GM23338 (cell line): Measurements from ENCODE around the gene GBX1.

Source experiments
- CREB1 ChIP-seq: fragments of 250-450 bp; sonication (Bioruptor Pico); IDR thresholded peaks from 2 replicates; pipeline ENCODE4 v1.5.0; 2020; ENCODE audit warnings: low read depth, mild to moderate bottlenecking, moderate library complexity
- CTCF ChIP-seq, 2 experiments: fragments of 200-600 bp in 1 of 2; sonication (generic) in 1 of 2; conservative IDR thresholded peaks; 2 replicates each; pipeline versions ENCODE4 v1.5.1 to v1.6.1; 2016 to 2017; ENCODE audit warnings: antibody characterized with exemption in 2 of 2, low read depth in 2 of 2, mild to moderate bottlenecking in 2 of 2, moderate library complexity in 1 of 2
- EZH2phosphoT487 ChIP-seq: fragments of 200-600 bp; sonication (generic); IDR thresholded peaks from one replicate; pipeline ENCODE4 v1.8.1; 2018; ENCODE audit warnings: antibody characterized with exemption; ENCODE audit not compliant: unreplicated experiment
- POLR2AphosphoS5 ChIP-seq: IDR thresholded peaks from 2 replicates; pipeline ENCODE4 v1.6.1; 2016; ENCODE audit warnings: antibody characterized with exemption, low read depth
- REST ChIP-seq: IDR thresholded peaks from one replicate; pipeline ENCODE4 v1.6.1; 2018; ENCODE audit warnings: antibody characterized with exemption; ENCODE audit not compliant: unreplicated experiment
- STAT1 ChIP-seq: IDR thresholded peaks from one replicate; pipeline ENCODE4 v1.6.1; 2016; ENCODE audit warnings: antibody characterized with exemption; ENCODE audit not compliant: unreplicated experiment
- TF ChIP-seq, protein P1 (sequence below): IDR thresholded peaks from 2 replicates; pipeline ENCODE4 v1.6.1; 2016; ENCODE audit warnings: antibody characterized with exemption

DNA sequence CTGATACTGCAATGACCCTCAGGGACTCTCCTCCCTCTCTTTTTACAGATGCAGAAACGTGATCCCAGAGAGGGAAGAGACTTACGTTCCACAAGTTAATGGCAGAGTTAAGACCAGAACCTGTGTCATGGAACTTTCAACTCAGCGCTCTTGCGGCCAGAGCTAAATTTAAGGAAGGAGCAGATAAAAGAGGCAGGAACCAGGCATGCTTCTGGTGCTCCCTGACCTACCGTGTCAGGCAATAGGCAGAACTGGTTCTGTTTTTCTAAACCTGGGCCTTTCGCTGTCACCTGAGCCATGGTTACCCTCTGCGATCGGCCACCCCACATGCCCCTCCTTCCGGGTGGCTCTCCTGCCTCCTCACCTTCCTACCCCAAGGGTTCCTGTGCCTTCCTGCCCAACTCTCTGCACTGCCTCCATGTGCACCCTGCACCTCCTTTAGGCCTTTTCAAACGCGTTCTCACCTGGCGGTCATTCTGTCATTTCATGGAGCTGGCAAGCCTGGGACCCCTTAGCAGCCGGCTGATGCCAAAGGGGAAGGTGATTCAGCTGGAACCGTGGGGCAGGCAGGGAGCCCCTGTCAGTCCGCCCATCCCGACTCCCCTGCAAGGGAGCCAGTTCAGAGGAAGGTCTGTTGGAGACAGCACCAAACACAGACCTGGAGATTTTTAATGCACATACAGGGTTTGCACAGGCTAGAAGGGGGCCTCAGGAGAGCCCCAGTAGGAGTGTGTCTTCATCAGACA is 7.7 kb upstream of the GBX1 start:
- TF ChIP-seq CTCF (conservative IDR thresholded peaks at IDR 0.05; ENCODE audit: low read depth in 2 of 2) (no peak), REST (no peak), EZH2phosphoT487 (no peak), CREB1 (CRISPR knock-in tag) (no peak), STAT1 (no peak), POLR2AphosphoS5 (no peak)
- TF ChIP-seq, protein P1, sequence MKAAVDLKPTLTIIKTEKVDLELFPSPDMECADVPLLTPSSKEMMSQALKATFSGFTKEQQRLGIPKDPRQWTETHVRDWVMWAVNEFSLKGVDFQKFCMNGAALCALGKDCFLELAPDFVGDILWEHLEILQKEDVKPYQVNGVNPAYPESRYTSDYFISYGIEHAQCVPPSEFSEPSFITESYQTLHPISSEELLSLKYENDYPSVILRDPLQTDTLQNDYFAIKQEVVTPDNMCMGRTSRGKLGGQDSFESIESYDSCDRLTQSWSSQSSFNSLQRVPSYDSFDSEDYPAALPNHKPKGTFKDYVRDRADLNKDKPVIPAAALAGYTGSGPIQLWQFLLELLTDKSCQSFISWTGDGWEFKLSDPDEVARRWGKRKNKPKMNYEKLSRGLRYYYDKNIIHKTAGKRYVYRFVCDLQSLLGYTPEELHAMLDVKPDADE, result no peak
